T-helper 1 cell treated with Interleukin-12 subunit alpha and Interleukin-12 subunit beta and Interleukin-4 antibody, amounts not matched to agents 30 ng/mL and 1 ng/mL, for 36 hours (primary cell): ENCODE results near the gene CENPU. TPM values are rescaled to one million over a fixed set of nuclear protein-coding genes. Genes with fewer than 3 reads are reported as not detected.

Experiments
- intact Hi-C: fragments of 100-400 bp; cut with micrococcal nuclease; formaldehyde crosslinking; loops from one replicate; pipeline ENCODE4 v1.15.1; 2024
- total RNA-seq: library from RNA; stranded (reverse); gene quantifications from 2 replicates; pipeline ENCODE4 v1.2.3, GENCODE V29; 2022

Gene CENPU
- total RNA-seq, 1 donor from 2014 or later, result 52.8 TPM

- intact Hi-C loops, result loop anchor here (5.0 kb wide), 3 partner anchors 364 to 1204 kb away; partner anchors contain the start of genes CDKN2AIP, RWDD4 and TRAPPC11
Measured at GRCh38 chr4:184645904-184646610, 87.8 kb downstream of the CENPU start.

DNA sequence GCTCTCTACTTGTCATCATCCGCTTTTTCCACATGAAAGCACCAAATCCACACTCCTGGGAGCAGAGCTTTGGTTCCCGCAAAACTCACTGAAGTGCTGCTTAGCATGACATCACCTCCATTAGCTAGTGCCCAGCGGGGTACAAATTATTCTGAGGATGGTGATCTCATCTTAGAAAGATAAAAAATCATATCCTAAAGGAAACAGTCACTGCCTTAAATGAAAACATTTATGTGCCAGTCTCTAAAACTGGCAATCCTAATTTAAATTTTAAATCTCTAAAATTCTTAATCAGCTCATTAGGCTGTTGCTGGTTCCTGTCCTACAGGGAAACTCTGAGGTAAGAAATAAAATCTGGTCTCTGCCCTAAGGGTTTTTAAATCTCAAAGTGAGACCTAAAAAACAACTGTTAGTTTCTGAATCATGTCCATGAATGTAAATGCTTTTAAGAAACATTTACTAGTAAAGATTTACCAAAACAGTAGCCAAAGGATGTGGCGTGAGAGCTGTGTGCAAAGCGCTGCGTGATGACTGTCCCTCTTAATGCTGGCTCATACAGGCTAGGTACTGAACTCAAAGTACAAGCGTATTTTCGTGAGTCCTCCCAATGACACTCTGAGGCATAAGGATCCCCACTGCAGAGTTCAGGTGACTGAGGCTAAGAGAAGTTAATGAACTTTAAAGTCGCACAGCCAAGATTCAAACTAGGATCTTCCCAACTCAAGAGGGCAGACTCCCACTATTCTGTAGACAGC, 89.2 kb downstream of the CENPU start:
- intact Hi-C loops, result loop anchor here (5.0 kb wide), 3 partner anchors 362 to 1202 kb away; partner anchors contain the start of genes CDKN2AIP, RWDD4 and TRAPPC11

Other genes with a start within 250 kb of the CENPU start
- gene CASP3, start 84.6 kb downstream of the CENPU start, total RNA-seq, result 87.2 and 96.6 TPM in 2 replicates
- gene PRIMPOL, start 84.4 kb downstream of the CENPU start, total RNA-seq, result 15.5 TPM in 2 replicates
- 37.5 and 38.0 TPM in 2 replicates for gene ACSL1, start 91.9 kb upstream of the CENPU start, total RNA-seq